Islet of Langerhans (tissue), 1 donor: ENCODE results near the gene MVD.
"Not testable (repeated sequence)": the region's sequence is repeated elsewhere in the genome, so short reads cannot be mapped to it uniquely, and the experiment has no call there.

Experiments used
- FAIRE-seq: peaks from one replicate; lab custom pipeline; 2011; peaks lifted over from hg19 to GRCh38; lab: Jason Lieb, UNC

MVD gene

GRCh38 chr16:88681709-88682451, 19.0 kb upstream of the MVD start:
- FAIRE-seq, result no peak

GRCh38 chr16:88681084-88681680, 18.3 kb upstream of the MVD start:
- FAIRE-seq, result no peak

- FAIRE-seq, result no peak
These were observed 17.7 kb upstream of the MVD start for GRCh38 chr16:88680554-88681083.

GRCh38 chr16:88678224-88678979, 15.5 kb upstream of the MVD start:
- FAIRE-seq, result no peak

- no peak for FAIRE-seq
These were observed 14.8 kb upstream of the MVD start for GRCh38 chr16:88677721-88678120.

GRCh38 chr16:88676502-88677242, 13.8 kb upstream of the MVD start:
- no peak for FAIRE-seq

- FAIRE-seq, result no peak
These were observed 11.0 kb upstream of the MVD start for GRCh38 chr16:88673716-88674379.

GRCh38 chr16:88672776-88673175, 9.9 kb upstream of the MVD start:
- no peak for FAIRE-seq

- no peak for FAIRE-seq
These were observed 8.9 kb upstream of the MVD start for GRCh38 chr16:88671806-88672205.

GRCh38 chr16:88669980-88670379, 7.1 kb upstream of the MVD start:
- FAIRE-seq, result no peak

GRCh38 chr16:88669493-88669892, 6.6 kb upstream of the MVD start:
- not testable (repeated sequence) for FAIRE-seq

GRCh38 chr16:88667461-88667860, 4.6 kb upstream of the MVD start:
- no peak for FAIRE-seq

GRCh38 chr16:88665570-88665969, 2.7 kb upstream of the MVD start:
- FAIRE-seq, result no peak

- no peak for FAIRE-seq
These were observed 2.3 kb upstream of the MVD start for GRCh38 chr16:88665148-88665547.

GRCh38 chr16:88662222-88662842, 559 bp downstream of the MVD start:
- no peak for FAIRE-seq

- FAIRE-seq, result no peak
These were observed 1.4 kb downstream of the MVD start for GRCh38 chr16:88661468-88661867.

GRCh38 chr16:88659160-88659559, 3.7 kb downstream of the MVD start:
- no peak for FAIRE-seq

- FAIRE-seq, result no peak
These were observed 4.2 kb downstream of the MVD start for GRCh38 chr16:88658714-88659113.

GRCh38 chr16:88657371-88657770, 5.5 kb downstream of the MVD start:
- FAIRE-seq, result no peak

- FAIRE-seq, result no peak
These were observed 6.5 kb downstream of the MVD start for GRCh38 chr16:88656291-88656980.
